ENCODE data around the gene KAT14.
"Not testable (repeated sequence)": the region's sequence is repeated elsewhere in the genome, so short reads cannot be mapped to it uniquely, and the experiment has no call there.

The KAT14 gene

DNA sequence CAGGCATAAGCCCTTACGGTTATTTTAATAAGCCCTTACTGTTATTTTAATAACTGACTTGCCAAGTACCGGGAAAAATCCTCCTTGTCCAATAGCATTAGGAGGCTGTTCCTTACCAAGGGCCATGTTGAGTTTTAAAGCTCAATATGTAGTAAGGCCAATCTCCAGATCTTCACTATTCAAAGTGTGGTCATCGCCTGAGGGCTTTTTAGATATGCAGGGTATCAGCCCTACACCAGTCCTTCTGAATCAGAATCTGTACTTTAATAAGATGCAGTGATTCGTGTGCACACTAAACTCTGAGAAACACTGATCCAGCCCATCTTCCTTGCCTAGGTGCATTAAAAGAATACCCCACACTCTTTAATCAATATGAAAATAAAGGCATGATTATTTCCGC lies 77.9 kb downstream of the KAT14 start:
- no peak for DNase-seq (ENCODE audit: low read depth in 4 of 4, low spot score in 1 of 4)

- DNase-seq (ENCODE audit: low read depth in 4 of 4, low spot score in 1 of 4): no peak
Observed at GRCh38 chr20:18218280-18218679, 80.6 kb downstream of the KAT14 start.

DNA sequence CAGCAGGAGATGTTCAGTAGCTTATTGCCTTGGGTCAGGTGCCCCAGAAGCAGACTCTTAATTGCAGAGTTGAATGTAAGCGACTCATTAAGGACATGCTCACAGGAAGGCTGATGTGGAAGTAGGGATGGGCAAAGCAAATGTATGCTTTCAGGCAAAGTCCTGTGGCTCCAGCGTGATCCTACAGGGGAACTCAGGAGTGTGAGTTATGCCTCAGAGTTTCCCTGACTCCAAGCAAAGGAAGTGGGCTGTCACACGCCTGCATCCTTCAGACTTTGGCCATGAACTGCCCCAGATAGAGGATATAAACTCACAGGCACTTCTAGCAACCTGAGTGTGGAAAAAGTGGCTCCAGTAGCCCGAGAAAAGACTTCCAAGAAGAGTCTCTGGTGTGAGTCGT lies 85.7 kb downstream of the KAT14 start:
- no peak for DNase-seq (ENCODE audit: low read depth in 4 of 4, low spot score in 1 of 4)

- DNase-seq (ENCODE audit: low read depth in 4 of 4, low spot score in 1 of 4): no peak
Observed at GRCh38 chr20:18224968-18225568, 87.4 kb downstream of the KAT14 start.

DNA sequence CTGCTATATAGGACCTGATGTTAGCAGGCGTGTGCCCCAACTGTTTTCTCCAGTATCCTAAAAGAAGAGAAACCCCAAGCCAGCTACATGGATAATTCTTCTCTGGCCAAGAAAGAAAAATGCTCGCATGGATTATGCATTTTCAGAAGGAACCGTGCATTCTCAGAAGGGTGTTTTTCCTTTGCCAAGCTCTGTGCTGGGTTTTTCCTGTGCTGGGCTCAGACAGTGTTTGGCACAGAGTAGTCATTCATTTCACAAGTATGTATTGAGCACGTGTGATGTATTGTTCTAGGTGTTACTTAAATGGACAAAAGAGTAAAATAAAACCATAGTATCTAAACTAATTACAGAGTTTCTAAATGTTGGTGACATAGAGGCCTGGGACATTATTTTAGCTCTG lies 88.0 kb downstream of the KAT14 start:
- no peak for DNase-seq (ENCODE audit: low read depth in 4 of 4, low spot score in 1 of 4)

DNA sequence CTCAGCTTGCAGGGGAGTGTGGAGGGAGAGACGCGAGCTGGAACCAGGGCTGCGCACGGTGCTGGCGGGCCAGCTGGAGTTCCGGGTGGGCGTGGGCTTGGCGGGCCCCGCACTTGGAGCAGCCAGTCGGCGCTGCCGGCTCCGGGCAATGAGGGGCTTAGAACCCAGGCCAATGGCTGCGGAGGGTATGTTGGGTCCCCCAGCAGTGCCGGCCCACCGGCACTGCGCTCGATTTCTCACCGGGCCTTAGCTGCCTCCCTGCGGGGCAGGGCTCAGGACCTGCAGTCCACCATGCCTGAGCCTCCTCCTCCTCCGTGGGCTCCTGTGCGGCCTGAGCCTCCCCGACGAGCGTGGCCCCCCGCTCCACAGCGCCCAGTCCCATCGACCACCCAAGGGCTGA lies 89.1 kb downstream of the KAT14 start:
- not testable (repeated sequence) for DNase-seq (ENCODE audit: low read depth in 4 of 4, low spot score in 1 of 4)

GRCh38 chr20:18233408-18233943 lies 95.8 kb downstream of the KAT14 start:
- no peak for DNase-seq (ENCODE audit: low read depth in 4 of 4, low spot score in 1 of 4)

Data from stimulated activated CD4-positive, alpha-beta T cell treated with anti-CD3 and anti-CD28 coated beads, Interleukin-1b, Interleukin-23, amount 100 ng/mL, for 24 hours (primary cell).